WTC11 (cell line): Measurements from ENCODE around the gene HNRNPAB. TPM values are rescaled to one million over a fixed set of nuclear protein-coding genes. Genes with fewer than 3 reads are reported as not detected.
A peak's percentile ranks its signal among the peaks of the same experiment; 100 is the strongest.

Source experiments
- ATAC-seq: fragments of 200-7000 bp; cut with Tn5 transposase; 2 replicates; pipeline ENCODE4 v1.10.0; 2021; ENCODE audit warnings: mild to moderate bottlenecking, moderate library complexity
- CTCF ChIA-PET: fragments of 300-600 bp; sonication (Branson Sonifier 250); formaldehyde crosslinking; loops from one replicate; lab custom pipeline; 2021; ENCODE audit warnings: antibody characterized with exemption; lab: Charles Lee
- POLR2A ChIA-PET: fragments of 350-600 bp; sonication (Branson Sonifier 250); formaldehyde crosslinking; loops from one replicate; lab custom pipeline; 2021; ENCODE audit warnings: antibody characterized with exemption; lab: Charles Lee
- DNase-seq: peaks from one replicate; pipeline ENCODE4 v3.0.0; 2021; ENCODE audit warnings: low spot score
- H3K27ac Mint-ChIP-seq: 2 replicates; pipeline ENCODE4 v1.8.0; 2021; ENCODE audit warnings: mixed read lengths
- H3K27me3 Mint-ChIP-seq: 2 replicates; pipeline ENCODE4 v1.8.0; 2021; ENCODE audit warnings: low read depth, mild to moderate bottlenecking, moderate library complexity, mixed read lengths
- H3K36me3 Mint-ChIP-seq: 2 replicates; pipeline ENCODE4 v1.8.0; 2021; ENCODE audit warnings: mixed read lengths
- H3K4me1 Mint-ChIP-seq: 2 replicates; pipeline ENCODE4 v1.8.0; 2022; ENCODE audit warnings: mixed read lengths
- H3K4me3 Mint-ChIP-seq: 2 replicates; pipeline ENCODE4 v1.8.0; 2021; ENCODE audit warnings: mild to moderate bottlenecking, moderate library complexity, mixed read lengths
- H3K9me3 Mint-ChIP-seq: 2 replicates; pipeline ENCODE4 v1.8.0; 2021; ENCODE audit warnings: mixed read lengths
- ARID4B ChIP-seq: sonication (generic); formaldehyde crosslinking; IDR thresholded peaks from 2 replicates; pipeline ENCODE4 v1.8.0; 2023; ENCODE audit warnings: missing genetic modification reagents, mild to moderate bottlenecking, borderline replicate concordance
- CREM ChIP-seq: sonication (generic); formaldehyde crosslinking; IDR thresholded peaks from 2 replicates; pipeline ENCODE4 v1.8.1; 2022; ENCODE audit warnings: mild to moderate bottlenecking, missing genetic modification reagents, moderate library complexity
- E2F5 ChIP-seq: sonication (generic); formaldehyde crosslinking; IDR thresholded peaks from 2 replicates; pipeline ENCODE4 v1.8.1; 2022; ENCODE audit warnings: mild to moderate bottlenecking, moderate library complexity, missing genetic modification reagents
- ELF4 ChIP-seq: sonication (generic); formaldehyde crosslinking; IDR thresholded peaks from 2 replicates; pipeline ENCODE4 v1.8.1; 2022; ENCODE audit warnings: low read depth, mild to moderate bottlenecking, moderate library complexity, missing genetic modification reagents
- FOXK1 ChIP-seq: sonication (generic); formaldehyde crosslinking; IDR thresholded peaks from 2 replicates; pipeline ENCODE4 v1.8.0; 2022; ENCODE audit warnings: mild to moderate bottlenecking, moderate library complexity, missing genetic modification reagents
- NFYB ChIP-seq: sonication (generic); formaldehyde crosslinking; conservative IDR thresholded peaks from 2 replicates; pipeline ENCODE4 v1.8.0; 2022; ENCODE audit warnings: low read depth, missing genetic modification reagents
- PRDM15 ChIP-seq: sonication (generic); formaldehyde crosslinking; IDR thresholded peaks from 2 replicates; pipeline ENCODE4 v1.8.0; 2022; ENCODE audit warnings: missing genetic modification reagents
- RORB ChIP-seq: fragments of 250-450 bp; sonication (Bioruptor Pico); IDR thresholded peaks from 2 replicates; pipeline ENCODE4 v1.9.0; 2021; ENCODE audit warnings: mild to moderate bottlenecking
- TEAD4 ChIP-seq: sonication (generic); formaldehyde crosslinking; IDR thresholded peaks from 2 replicates; pipeline ENCODE4 v1.8.0; 2022; ENCODE audit warnings: mild to moderate bottlenecking, missing genetic modification reagents
- TP53 ChIP-seq: sonication (generic); formaldehyde crosslinking; IDR thresholded peaks from 2 replicates; pipeline ENCODE4 v1.8.1; 2023; ENCODE audit warnings: mild to moderate bottlenecking, missing genetic modification reagents
- USF1 ChIP-seq: sonication (generic); formaldehyde crosslinking; IDR thresholded peaks from 2 replicates; pipeline ENCODE4 v1.8.0; 2022; ENCODE audit warnings: mild to moderate bottlenecking, missing genetic modification reagents
- ZMAT4 ChIP-seq: fragments of 250-450 bp; sonication (Bioruptor Pico); IDR thresholded peaks from 2 replicates; pipeline ENCODE4 v1.9.0; 2021; ENCODE audit warnings: mild to moderate bottlenecking
- ZNF425 ChIP-seq: fragments of 250-450 bp; sonication (Bioruptor Pico); conservative IDR thresholded peaks from 2 replicates; pipeline ENCODE4 v1.9.0; 2021; ENCODE audit warnings: mild to moderate bottlenecking
- total RNA-seq: library from RNA; stranded (reverse); gene quantifications from 3 replicates; pipeline ENCODE4 v1.2.3, GENCODE V29; 2021

HNRNPAB gene
- total RNA-seq, 1 experiment from 2014 or later: 457 TPM

GRCh38 chr5:178203670-178204181 is 607 bp upstream of the HNRNPAB start:
- peak; percentile 18 for ATAC-seq
- peaks cover 37% of the 10 kb centered on the region for H3K36me3 Mint-ChIP-seq
- no peak for DNase-seq
- peaks cover 28% of the 10 kb centered on the region for H3K4me1 Mint-ChIP-seq
- TF ChIP-seq USF1 (CRISPR knock-in tag) (no peak), NFYB (CRISPR knock-in tag) (no peak), ZMAT4 (no peak), ZNF425 (CRISPR knock-in tag) (no peak), TEAD4 (CRISPR knock-in tag) (no peak), ELF4 (CRISPR knock-in tag) (no peak), FOXK1 (CRISPR knock-in tag) (no peak), E2F5 (CRISPR knock-in tag) (no peak), CREM (CRISPR knock-in tag) (no peak)
- ChIA-PET POLR2A (interaction anchor here (0.7 to 1.5 kb wide), 20 partner anchors 10 to 239 kb away, joined by 3 to 67 read pairs (median 4); partner anchors contain the start of gene NHP2), CTCF (interaction anchor here (0.8 to 1.5 kb wide), 6 partner anchors 21 to 128 kb away, joined by 3 to 13 read pairs (median 7); partner anchors contain the start of genes NHP2 and PHYKPL)
- H3K27me3 Mint-ChIP-seq: peaks cover 17% of the 10 kb centered on the region
- peak overlapping the region; percentile 96 for H3K4me3 Mint-ChIP-seq
- no peak overlapping the region for H3K27ac Mint-ChIP-seq
- H3K9me3 Mint-ChIP-seq: no peaks in the 10 kb centered on the region

- 0 out of 2 replicates have a peak overlapping the region, but pooled peaks have one; percentile 78 for H3K27ac Mint-ChIP-seq
- H3K9me3 Mint-ChIP-seq: no peaks in the 10 kb centered on the region
- peak; percentile 28 for ATAC-seq
- peaks cover 26% of the 10 kb centered on the region for H3K4me1 Mint-ChIP-seq
- CTCF ChIA-PET: interaction anchor here (0.7 to 1.6 kb wide), 6 partner anchors 25 to 129 kb away, joined by 3 to 13 read pairs (median 7); partner anchors contain the start of gene NHP2
- peaks cover 51% of the 10 kb centered on the region for H3K36me3 Mint-ChIP-seq
- peak overlapping the region; percentile 96 for H3K4me3 Mint-ChIP-seq
- POLR2A ChIA-PET: interaction anchor here (0.9 to 1.5 kb wide), 15 partner anchors 9 to 627 kb away, joined by 3 to 67 read pairs (median 5); partner anchors contain the start of gene NHP2
- TF ChIP-seq RORB: peak; percentile 19; the same call in 1 of the 2 replicates
- TF ChIP-seq TP53 (CRISPR knock-in tag): 0 out of 2 replicates have a peak, but pooled peaks have one; percentile 44
- no peak for TF ChIP-seq PRDM15
- TF ChIP-seq ARID4B (CRISPR knock-in tag): 0 out of 2 replicates have a peak, but pooled peaks have one; percentile 16
- TF ChIP-seq, all 79 proteins: peak for 3
- H3K27me3 Mint-ChIP-seq: peaks cover 10% of the 10 kb centered on the region
- DNase-seq: peak; percentile 65
These were observed 809 bp downstream of the HNRNPAB start for GRCh38 chr5:178204935-178205748.
